GM12875 (cell line): ENCODE measurements around the gene PRKCA.

Experiments
- H3K4me3 ChIP-seq: one replicate; pipeline ENCODE4 v1.5.1; 2011; ENCODE audit warnings: low read depth, low read length, control low read depth
- CTCF ChIP-seq: IDR thresholded peaks from 2 replicates; pipeline ENCODE4 v1.5.1; 2011; ENCODE audit warnings: low read depth, mild to moderate bottlenecking, control low read depth, inconsistent platforms, low read length, moderate library complexity, borderline replicate concordance; ENCODE audit not compliant: insufficient read depth

The PRKCA gene

GRCh38 chr17:66459811-66460270 is 157.4 kb downstream of the PRKCA start:
- H3K4me3 ChIP-seq, result no peak overlapping the region
- no peak for TF ChIP-seq CTCF

DNA sequence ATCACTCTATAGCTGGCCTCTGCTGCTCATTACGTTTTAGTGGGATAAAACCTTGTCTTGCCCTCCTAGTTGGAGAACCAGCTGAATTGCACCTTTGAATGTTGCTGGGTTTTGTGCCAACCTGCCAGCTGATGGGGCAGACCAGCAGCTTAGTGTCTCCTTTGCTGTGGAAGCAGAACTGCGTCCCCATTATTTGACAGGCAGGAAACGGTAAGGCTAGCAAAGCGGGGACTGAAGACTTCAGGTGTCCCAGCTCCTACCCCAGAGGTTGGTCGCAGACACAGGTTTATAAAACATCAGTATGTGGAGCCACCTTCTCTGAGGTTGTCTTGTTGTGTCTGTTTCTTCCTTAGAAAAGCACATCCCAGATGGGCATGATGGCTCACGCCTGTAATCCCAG is 158.1 kb downstream of the PRKCA start:
- no peak for TF ChIP-seq CTCF
- no peak overlapping the region for H3K4me3 ChIP-seq

DNA sequence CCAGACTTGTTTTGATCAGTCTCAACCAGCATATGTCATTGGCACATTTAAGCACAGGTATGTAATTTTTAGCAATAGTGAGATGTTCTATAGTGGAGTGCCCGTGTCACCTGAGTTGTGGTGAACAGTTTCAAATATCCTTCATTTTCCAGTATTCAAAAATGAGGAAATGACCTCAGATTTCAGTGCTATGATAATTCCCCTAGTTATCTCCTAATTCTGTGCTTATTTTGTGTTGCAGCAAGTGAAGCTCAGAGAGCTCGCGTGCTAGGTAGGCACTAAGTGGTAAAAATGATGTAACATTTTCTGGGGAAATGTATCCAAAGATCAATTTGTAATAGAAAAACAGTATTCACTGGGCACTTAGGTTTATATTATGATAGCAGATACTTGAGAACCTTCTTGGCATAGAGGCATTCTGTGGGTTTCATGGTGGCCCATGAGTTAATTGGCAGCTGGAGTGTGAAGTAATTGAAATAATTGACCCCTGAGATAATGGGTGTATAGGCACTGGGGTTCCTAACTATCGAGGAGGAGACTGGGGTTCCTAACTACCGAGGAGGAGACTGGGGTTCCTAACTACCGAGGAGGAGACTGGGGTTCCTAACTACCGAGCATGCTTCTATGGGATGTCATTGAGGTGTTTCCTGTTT is 159.1 kb downstream of the PRKCA start:
- TF ChIP-seq CTCF, result no peak
- H3K4me3 ChIP-seq, result no peak overlapping the region

DNA sequence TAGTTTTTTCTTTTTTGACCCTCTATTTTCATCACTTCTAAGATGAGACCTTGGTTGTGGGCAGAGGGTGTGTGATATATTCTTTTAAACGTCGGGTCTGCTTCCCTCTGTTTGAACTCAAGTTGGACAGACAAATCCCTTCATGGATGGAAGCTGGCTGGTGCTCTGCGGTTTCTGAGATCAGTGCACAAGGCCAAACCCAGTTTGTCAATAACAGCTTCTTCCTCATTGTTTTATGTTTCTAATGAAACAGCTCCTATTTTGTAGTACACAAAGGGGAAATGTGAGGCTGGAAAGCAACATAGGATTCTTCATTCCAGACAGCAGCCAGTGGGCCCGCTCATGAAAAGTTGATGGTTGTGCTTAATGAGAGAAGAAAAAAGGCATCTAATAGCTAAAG is 159.6 kb downstream of the PRKCA start:
- no peak for TF ChIP-seq CTCF
- H3K4me3 ChIP-seq, result no peak overlapping the region

DNA sequence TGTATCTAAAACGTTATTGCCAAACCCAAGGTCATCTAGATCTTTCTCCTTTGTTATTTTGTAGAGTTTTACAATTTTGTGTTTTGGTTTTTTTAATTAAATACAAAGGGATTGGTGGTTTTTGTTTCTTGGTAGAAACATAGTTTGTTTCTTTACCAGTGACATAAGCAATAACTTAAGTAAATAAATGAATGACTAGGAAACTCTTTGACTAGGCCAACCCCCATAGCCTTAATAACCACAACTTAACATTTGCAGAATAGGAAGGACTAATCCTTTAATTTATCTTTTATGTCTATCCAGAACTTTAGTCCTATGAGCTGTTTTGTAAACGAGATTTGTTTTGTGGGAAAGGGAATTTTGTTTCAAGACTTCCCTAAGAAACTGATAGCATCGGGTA is 162.5 kb downstream of the PRKCA start:
- no peak overlapping the region for H3K4me3 ChIP-seq
- TF ChIP-seq CTCF, result no peak

DNA sequence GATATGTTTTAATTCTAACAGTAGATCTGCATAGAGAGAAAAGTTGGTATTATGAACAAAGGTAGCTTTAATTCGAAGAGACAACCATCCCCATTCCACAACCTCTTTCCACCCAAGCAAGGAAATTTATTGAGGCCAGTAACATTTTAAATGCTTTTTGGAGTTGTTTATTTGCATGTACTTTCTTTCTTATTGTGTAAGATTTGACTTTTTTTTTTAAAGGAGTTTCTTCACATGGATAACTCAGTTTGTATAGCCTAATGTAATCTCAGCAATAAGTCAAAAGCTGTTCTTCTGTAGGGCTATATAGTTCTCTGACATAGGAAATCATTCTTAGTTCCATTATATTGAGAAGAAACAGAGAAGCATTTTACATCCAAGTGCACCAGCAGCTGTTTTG is 163.3 kb downstream of the PRKCA start:
- no peak overlapping the region for H3K4me3 ChIP-seq
- no peak for TF ChIP-seq CTCF

GRCh38 chr17:66466106-66466820 is 163.8 kb downstream of the PRKCA start:
- H3K4me3 ChIP-seq, result no peak overlapping the region
- TF ChIP-seq CTCF, result no peak
